Transverse colon (tissue), 4 donors: ENCODE data around the gene ACSF3.

Source experiments
- CTCF ChIP-seq, 5 experiments: fragments of 200-600 bp in 3 of 5; fragments of 450-650 bp in 2 of 5; sonication (generic) in 3 of 5; IDR thresholded peaks; 1 replicate in 2 of 5; 2 replicates in 3 of 5; pipeline ENCODE4 v1.5.1; 2016 to 2017; ENCODE audit warnings: antibody characterized with exemption in 5 of 5, inconsistent platforms in 3 of 5, mild to moderate bottlenecking in 2 of 5, moderate library complexity in 1 of 5
- POLR2AphosphoS5 ChIP-seq, 3 donors: sonication (generic); formaldehyde crosslinking; IDR thresholded peaks; one replicate each; pipeline ENCODE4 v1.6.1; 2016; ENCODE audit warnings: antibody characterized with exemption in 3 of 3

GRCh38 chr16:89173174-89173921, 79.7 kb downstream of the ACSF3 start:
- TF ChIP-seq POLR2AphosphoS5 (IDR thresholded peaks at IDR 0.05) (no peak), CTCF (IDR thresholded peaks at IDR 0.05) (no peak)
